AG10803 (cell line): Measurements from ENCODE around the gene PANK1.
A peak's percentile ranks its signal among the peaks of the same experiment; 100 is the strongest.

ENCODE experiments used
- DNase-seq: peaks from one replicate; pipeline ENCODE4 v3.0.0; 2010; ENCODE audit warnings: low read depth
- H3K4me3 ChIP-seq: 2 replicates; pipeline ENCODE4 v1.5.1; 2011; ENCODE audit warnings: mild to moderate bottlenecking, low read length, control low read depth
- TF ChIP-seq, protein P1 (sequence below): conservative IDR thresholded peaks from 2 replicates; pipeline ENCODE4 v1.5.1; 2011; ENCODE audit warnings: mild to moderate bottlenecking, low read length, control low read depth, inconsistent platforms

PANK1 gene

DNA sequence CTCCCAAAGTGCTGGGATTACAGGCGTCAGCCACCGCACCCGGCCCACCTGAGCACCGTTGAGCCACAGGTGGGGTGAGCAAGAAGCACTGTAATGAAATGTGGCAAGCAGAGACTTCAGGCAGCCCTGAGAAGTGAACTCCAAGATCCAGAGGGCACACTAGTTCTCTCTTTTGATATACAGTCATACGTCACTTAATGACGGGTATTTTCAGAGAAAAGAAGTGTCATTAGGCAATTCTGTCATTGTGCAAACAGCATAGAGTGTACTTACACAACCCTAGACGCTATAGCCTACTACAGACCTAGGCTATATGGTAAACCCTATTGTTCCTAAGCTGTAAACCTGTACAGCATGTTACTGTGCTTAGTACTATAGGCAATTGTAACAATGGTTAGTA lies 7.9 kb downstream of the PANK1 start:
- TF ChIP-seq, protein P1, sequence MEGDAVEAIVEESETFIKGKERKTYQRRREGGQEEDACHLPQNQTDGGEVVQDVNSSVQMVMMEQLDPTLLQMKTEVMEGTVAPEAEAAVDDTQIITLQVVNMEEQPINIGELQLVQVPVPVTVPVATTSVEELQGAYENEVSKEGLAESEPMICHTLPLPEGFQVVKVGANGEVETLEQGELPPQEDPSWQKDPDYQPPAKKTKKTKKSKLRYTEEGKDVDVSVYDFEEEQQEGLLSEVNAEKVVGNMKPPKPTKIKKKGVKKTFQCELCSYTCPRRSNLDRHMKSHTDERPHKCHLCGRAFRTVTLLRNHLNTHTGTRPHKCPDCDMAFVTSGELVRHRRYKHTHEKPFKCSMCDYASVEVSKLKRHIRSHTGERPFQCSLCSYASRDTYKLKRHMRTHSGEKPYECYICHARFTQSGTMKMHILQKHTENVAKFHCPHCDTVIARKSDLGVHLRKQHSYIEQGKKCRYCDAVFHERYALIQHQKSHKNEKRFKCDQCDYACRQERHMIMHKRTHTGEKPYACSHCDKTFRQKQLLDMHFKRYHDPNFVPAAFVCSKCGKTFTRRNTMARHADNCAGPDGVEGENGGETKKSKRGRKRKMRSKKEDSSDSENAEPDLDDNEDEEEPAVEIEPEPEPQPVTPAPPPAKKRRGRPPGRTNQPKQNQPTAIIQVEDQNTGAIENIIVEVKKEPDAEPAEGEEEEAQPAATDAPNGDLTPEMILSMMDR, result no peak
- DNase-seq, result no peak
- no peak overlapping the region for H3K4me3 ChIP-seq

DNA sequence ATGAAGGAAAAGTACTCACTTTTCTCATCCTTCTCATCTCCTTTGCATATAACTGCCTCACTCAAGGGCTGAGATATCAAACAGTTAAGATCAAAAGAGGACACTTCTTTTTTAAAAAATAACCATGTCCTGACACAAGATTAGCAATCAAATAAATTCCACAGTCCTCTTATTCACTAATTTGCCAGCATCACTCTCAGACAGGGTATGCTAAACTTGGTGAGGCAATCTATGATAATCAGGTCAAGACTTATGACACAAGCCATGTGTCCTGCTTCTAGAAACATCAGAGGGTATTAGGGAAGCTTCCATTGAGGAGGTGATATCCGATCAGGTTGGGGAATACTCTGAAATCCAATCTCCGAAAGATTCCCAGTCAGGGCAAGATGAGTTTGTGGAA lies 10.4 kb downstream of the PANK1 start:
- TF ChIP-seq, protein P1, result no peak
- no peak overlapping the region for H3K4me3 ChIP-seq
- no peak for DNase-seq

DNA sequence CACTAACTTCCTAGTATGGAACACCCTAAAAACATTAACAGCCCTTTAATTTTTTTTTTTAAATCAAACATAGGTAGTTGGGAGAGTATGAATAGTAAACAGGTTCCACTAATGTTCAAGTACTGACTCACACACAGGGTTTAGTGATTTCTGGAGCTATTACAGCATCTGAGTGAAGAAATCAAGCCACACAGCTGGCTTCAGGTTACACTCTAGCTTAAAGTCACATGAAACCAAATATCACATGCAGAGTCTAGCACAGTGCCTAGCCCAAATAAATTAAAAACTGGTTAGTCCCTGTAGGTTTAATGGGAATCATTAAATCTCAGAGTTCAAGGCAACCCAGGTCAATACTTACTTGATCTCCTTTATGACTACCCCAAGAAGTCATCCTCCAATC lies 11.6 kb downstream of the PANK1 start:
- peak; percentile 77 for DNase-seq
- TF ChIP-seq, protein P1, result no peak
- no peak overlapping the region for H3K4me3 ChIP-seq

DNA sequence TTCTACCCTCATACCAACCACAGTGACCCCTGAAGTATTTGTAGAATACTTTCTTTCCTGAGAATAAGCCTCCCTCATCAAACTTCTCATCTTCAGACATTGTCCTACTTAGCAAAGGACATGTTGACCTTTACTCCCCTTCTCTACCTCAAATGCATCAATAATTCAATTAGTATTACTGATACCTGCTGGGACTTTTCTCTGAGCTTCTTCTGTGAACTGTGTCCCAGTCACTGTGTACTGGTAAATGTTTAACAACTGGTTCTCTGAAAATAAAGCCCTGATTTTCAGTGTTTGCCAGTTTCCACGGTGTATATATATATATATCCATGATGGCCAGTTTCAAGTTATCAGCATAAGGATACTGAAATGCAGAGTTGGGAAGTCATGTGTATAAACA lies 12.2 kb downstream of the PANK1 start:
- DNase-seq, result no peak
- H3K4me3 ChIP-seq, result no peak overlapping the region
- TF ChIP-seq, protein P1, result no peak

DNA sequence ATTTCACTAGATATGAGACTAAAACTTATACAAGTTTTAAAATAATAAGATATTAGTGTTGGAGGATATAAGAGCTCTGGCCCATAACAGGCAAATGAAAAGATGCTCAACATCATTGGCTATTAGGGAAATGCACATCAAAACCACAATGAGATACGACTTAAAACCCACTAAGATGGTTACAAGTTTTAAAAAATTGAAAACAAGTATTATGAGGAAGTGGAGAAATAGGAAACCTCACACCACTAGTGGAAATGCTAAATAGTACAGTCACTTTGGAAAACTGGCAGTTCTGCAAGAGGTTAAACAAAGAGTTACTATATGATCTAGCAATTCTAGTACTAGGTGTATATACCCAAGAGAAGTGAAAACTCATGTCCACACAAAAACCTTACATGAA lies 17.2 kb downstream of the PANK1 start:
- no peak overlapping the region for H3K4me3 ChIP-seq
- TF ChIP-seq, protein P1, result no peak
- DNase-seq, result no peak

DNA sequence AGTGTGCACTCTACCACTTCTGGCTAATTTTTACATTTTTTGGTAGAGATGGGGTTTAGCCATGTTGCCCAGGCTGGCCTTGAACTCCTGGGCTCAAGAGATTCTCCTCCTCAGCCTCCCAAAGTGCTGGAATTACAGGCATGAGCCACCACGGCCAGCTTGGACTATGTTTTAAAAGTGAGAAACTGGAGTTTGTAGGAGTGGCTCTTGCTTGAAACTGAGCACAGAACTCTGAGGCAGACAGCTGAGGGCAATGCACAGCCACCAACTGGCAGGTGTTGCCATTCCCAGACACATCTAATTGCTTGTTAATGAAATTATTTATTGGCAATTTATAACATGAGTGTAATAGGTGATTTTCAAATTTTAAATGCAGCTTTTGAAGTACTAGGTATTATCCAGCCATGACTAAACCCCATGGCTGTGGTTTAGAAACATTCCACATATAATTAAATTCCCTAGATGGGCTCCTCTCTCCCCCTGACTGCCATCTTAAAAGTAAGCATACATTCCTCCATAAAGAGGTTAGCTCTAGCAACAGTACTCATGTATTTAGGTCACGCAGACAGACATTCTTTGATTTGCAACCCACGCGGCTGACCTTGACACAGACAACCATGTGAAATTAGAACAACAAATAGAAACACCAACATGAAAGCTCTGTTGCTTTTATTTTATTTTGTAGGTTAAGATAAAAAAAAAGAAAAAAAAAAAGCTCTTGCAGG lies 19.8 kb downstream of the PANK1 start:
- no peak overlapping the region for H3K4me3 ChIP-seq
- DNase-seq, result peak; percentile 28
- TF ChIP-seq, protein P1, result no peak

DNA sequence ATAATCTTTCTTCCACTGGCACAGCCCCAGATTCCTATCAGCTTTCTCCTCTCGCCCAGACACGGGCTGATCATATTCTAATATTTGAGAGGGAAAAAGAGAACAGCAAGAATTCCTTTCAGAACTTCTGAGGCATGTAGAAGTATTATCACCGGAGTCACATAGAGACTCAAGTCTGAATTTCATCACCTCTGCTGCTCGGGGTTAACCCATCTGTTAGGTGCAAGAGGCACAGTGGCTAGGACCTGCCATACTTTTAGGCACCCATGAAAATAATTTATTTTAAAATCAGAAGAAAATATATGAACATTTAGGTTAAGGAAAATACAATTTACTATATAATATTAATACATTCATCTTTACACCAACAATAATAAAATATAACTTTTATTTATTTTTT lies 21.0 kb downstream of the PANK1 start:
- H3K4me3 ChIP-seq, result no peak overlapping the region
- DNase-seq, result no peak
- TF ChIP-seq, protein P1, result no peak
